ENCODE data around the gene RAB30. TPM values are rescaled to one million over a fixed set of nuclear protein-coding genes. Genes with fewer than 3 reads are reported as not detected.

RAB30 gene
- total and polyA plus RNA-seq, 2 donors (not counting 3 experiments of a cell fraction or from before 2014, with no cell fraction given) = 4.1 to 14.6 TPM

- dilution Hi-C loops (cut with MboI; ENCODE audit: extremely low pct_ligation_motif_present, low sequenced_read_pairs) = no loop called here
- H3K27ac ChIP-seq (ENCODE audit: insufficient read depth, low read depth, low read length) = no peak overlapping the region
- H3K27me3 ChIP-seq (ENCODE audit: control insufficient read depth in 2 of 2, insufficient read depth in 2 of 2, low read length in 2 of 2) = no peaks in the 10 kb centered on the region
- no peak overlapping the region for H3K4me3 ChIP-seq (replicated peaks in 1 of 3; ENCODE audit: insufficient read depth in 1 of 3, low read depth in 1 of 3, low read length in 3 of 3)
- BruUV-seq (replicated peaks) = no TSS peak
- H3K4me2 ChIP-seq (ENCODE audit: insufficient read depth, low read length) = no peak overlapping the region
- CTCF ChIA-PET = interaction anchor here (1.0 to 1.6 kb wide), 3 partner anchors 13 to 212 kb away, joined by 4 to 6 read pairs (median 4); no protein-coding TSS in a partner anchor
- DNase-seq (ENCODE audit: low read depth, low spot score) (no peak), FAIRE-seq (no peak)
- H3K36me3 ChIP-seq (ENCODE audit: control insufficient read depth in 2 of 2, extremely low read depth in 1 of 2, insufficient read depth in 2 of 2, low read length in 2 of 2) = no peaks in the 10 kb centered on the region
- no peak overlapping the region for H3K9ac ChIP-seq (replicated peaks; ENCODE audit: extremely low read depth, insufficient read depth, low read length)
- H3K79me2 ChIP-seq (ENCODE audit: control insufficient read depth, insufficient read depth, low read length) = no peaks in the 10 kb centered on the region
- no peaks in the 10 kb centered on the region for H4K20me1 ChIP-seq (replicated peaks; ENCODE audit: control insufficient read depth, extremely low read depth, insufficient read depth, low read length)
- TF ChIP-seq POLR2A (IDR thresholded peaks at IDR 0.05; ENCODE audit: low read depth, low read length) (peak; percentile 37), POLR2AphosphoS5 (IDR thresholded peaks at IDR 0.05; ENCODE audit: insufficient read depth, low read depth, low read length) (no peak), MYC (IDR thresholded peaks at IDR 0.05; ENCODE audit: low read depth, low read length) (no peak), GATA2 (IDR thresholded peaks at IDR 0.05; ENCODE audit: insufficient read depth, insufficient read length, low read depth, low read length) (no peak), CTCF (IDR thresholded peaks at IDR 0.05; ENCODE audit: extremely low read depth in 1 of 2, insufficient read depth in 1 of 2, low read depth in 1 of 2, low read length in 2 of 2) (no peak)
- H3K4me1 ChIP-seq (ENCODE audit: control insufficient read depth, extremely low read depth, insufficient read depth, low read length) = no peaks in the 10 kb centered on the region
- H3K9me3 ChIP-seq (replicated peaks; ENCODE audit: control insufficient read depth, insufficient read depth, low read length) = no peaks in the 10 kb centered on the region
- H2AFZ ChIP-seq (ENCODE audit: low read depth, low read length) = no peak overlapping the region
- intact Hi-C loops (cut with micrococcal nuclease) = no loop called here
- no peaks in the 10 kb centered on the region for H3K9me1 ChIP-seq (replicated peaks; ENCODE audit: control insufficient read depth, extremely low read depth, insufficient read depth, low read length)
- POLR2A ChIA-PET = interaction anchor here (0.9 kb wide), 1 partner anchor 13 kb away, joined by 3 read pairs; no protein-coding TSS in a partner anchor
Measured at GRCh38 chr11:83079820-83080219, 8.1 kb upstream of the RAB30 start.

GRCh38 chr11:83078269-83078668, 6.6 kb upstream of the RAB30 start:
- Histone ChIP-seq H3K9ac (replicated peaks; ENCODE audit: extremely low read depth, insufficient read depth, low read length) (no peak overlapping the region), H3K36me3 (ENCODE audit: control insufficient read depth in 2 of 2, extremely low read depth in 1 of 2, insufficient read depth in 2 of 2, low read length in 2 of 2) (no peaks in the 10 kb centered on the region), H3K4me2 (ENCODE audit: insufficient read depth, low read length) (no peak overlapping the region), H3K9me1 (replicated peaks; ENCODE audit: control insufficient read depth, extremely low read depth, insufficient read depth, low read length) (no peaks in the 10 kb centered on the region), H3K4me3 (replicated peaks in 1 of 3; ENCODE audit: insufficient read depth in 1 of 3, low read depth in 1 of 3, low read length in 3 of 3) (no peak overlapping the region), H4K20me1 (replicated peaks; ENCODE audit: control insufficient read depth, extremely low read depth, insufficient read depth, low read length) (no peaks in the 10 kb centered on the region), H3K4me1 (ENCODE audit: control insufficient read depth, extremely low read depth, insufficient read depth, low read length) (peaks cover 5% of the 10 kb centered on the region), H3K79me2 (ENCODE audit: control insufficient read depth, insufficient read depth, low read length) (peaks cover 12% of the 10 kb centered on the region), H3K9me3 (replicated peaks; ENCODE audit: control insufficient read depth, insufficient read depth, low read length) (no peaks in the 10 kb centered on the region), H3K27ac (ENCODE audit: insufficient read depth, low read depth, low read length) (no peak overlapping the region), H3K27me3 (ENCODE audit: control insufficient read depth in 2 of 2, insufficient read depth in 2 of 2, low read length in 2 of 2) (no peaks in the 10 kb centered on the region), H2AFZ (ENCODE audit: low read depth, low read length) (no peak overlapping the region)
- CTCF ChIA-PET = interaction anchor here (0.9 to 1.6 kb wide), 4 partner anchors 15 to 211 kb away, joined by 3 to 6 read pairs (median 3); no protein-coding TSS in a partner anchor
- dilution Hi-C loops (cut with MboI; ENCODE audit: extremely low pct_ligation_motif_present, low sequenced_read_pairs) = no loop called here
- DNase-seq (ENCODE audit: low read depth, low spot score) (no peak), FAIRE-seq (no peak)
- TF ChIP-seq POLR2A (IDR thresholded peaks at IDR 0.05; ENCODE audit: low read depth, low read length) = no peak
- BruUV-seq (replicated peaks) = no TSS peak
- POLR2A ChIA-PET = no interaction called here
- intact Hi-C loops (cut with micrococcal nuclease) = no loop called here
